K562 (cell line): ENCODE results near the gene CADPS2. TPM values are rescaled to one million over a fixed set of nuclear protein-coding genes. Genes with fewer than 3 reads are reported as not detected.
"Not testable (repeated sequence)": the region's sequence is repeated elsewhere in the genome, so short reads cannot be mapped to it uniquely, and the experiment has no call there.

ENCODE experiments used
- ATAC-seq: fragments of 200-7000 bp; cut with Tn5 transposase; 3 replicates; pipeline ENCODE4 v1.9.1; 2020; ENCODE audit warnings: moderate library complexity
- BruUV-seq: library from RNA; stranded (reverse); fragments of 400-500 nt; replicated peaks from 2 replicates; lab custom pipeline; 2021; lab: Mats Ljungman, UMichigan
- CTCF ChIA-PET: fragments of 300-600 bp; formaldehyde crosslinking; extraction: SDS; loops from one replicate; lab custom pipeline; 2021; ENCODE audit warnings: low intra/inter-chr PET ratio; lab: Yijun Ruan, JAX
- POLR2A ChIA-PET: fragments of 300-600, 350-650 bp; sonication (Branson Sonifier 250); formaldehyde crosslinking; extraction: SDS; loops from one replicate; lab custom pipeline; 2021; ENCODE audit warnings: antibody characterized with exemption, inconsistent platforms; lab: Yijun Ruan, JAX
- DNase-seq, 4 experiments: peaks; one replicate each; pipeline versions ENCODE4 v3.0.0 to v3.0.0-alpha.2; 2011 to 2018; ENCODE audit warnings: low spot score in 3 of 4, mixed read lengths in 3 of 4; ENCODE audit errors: extremely low read depth in 1 of 4
- FAIRE-seq: peaks from 2 replicates; lab custom pipeline; 2011; peaks lifted over from hg19 to GRCh38; lab: Jason Lieb, UNC
- H2AFZ ChIP-seq: 2 replicates; pipeline ENCODE4 v1.6.0; 2011; ENCODE audit warnings: low read depth, low read length, control low read depth, inconsistent platforms
- H3K27ac ChIP-seq: fragments of 200-600 bp; 3 replicates; pipeline ENCODE4 v1.8.0; 2011; ENCODE audit warnings: low read depth, mild to moderate bottlenecking, control low read depth, inconsistent platforms, low read length, moderate library complexity, mixed read lengths; ENCODE audit errors: extremely low read depth
- H3K27me3 ChIP-seq, 2 experiments: fragments of 300-600 bp in 1 of 2; 2 replicates in 1 of 2; 3 replicates in 1 of 2; pipeline versions ENCODE4 v1.6.0 to v1.8.0; 2011; ENCODE audit warnings: inconsistent platforms in 2 of 2, low read length in 2 of 2, mild to moderate bottlenecking in 1 of 2, mixed read lengths in 1 of 2, moderate library complexity in 1 of 2; ENCODE audit not compliant: control insufficient read depth in 2 of 2, insufficient read depth in 2 of 2
- H3K36me3 ChIP-seq: fragments of 300-600 bp; 3 replicates; pipeline ENCODE4 v1.8.0; 2011; ENCODE audit warnings: mild to moderate bottlenecking, low read length, inconsistent platforms; ENCODE audit not compliant: control insufficient read depth, insufficient read depth
- H3K4me1 ChIP-seq, 2 experiments: fragments of 200-600 bp in 1 of 2; replicated peaks in 1 of 2; 2 replicates in 1 of 2; 3 replicates in 1 of 2; pipeline versions ENCODE4 v1.5.1 to v1.8.0; 2011; ENCODE audit warnings: inconsistent platforms in 2 of 2, low read length in 2 of 2, mild to moderate bottlenecking in 1 of 2, mixed read lengths in 1 of 2, moderate library complexity in 1 of 2; ENCODE audit not compliant: control insufficient read depth in 2 of 2, insufficient read depth in 2 of 2
- H3K4me2 ChIP-seq: 2 replicates; pipeline ENCODE4 v1.6.1; 2011; ENCODE audit warnings: low read length, control low read depth, inconsistent platforms, mixed read lengths; ENCODE audit not compliant: insufficient read depth
- H3K4me3 ChIP-seq: fragments of 200-600 bp; sonication (generic), shearing (Covaris generic); 2 replicates; pipeline ENCODE4 v1.5.1; 2016; ENCODE audit warnings: control low read depth, inconsistent platforms
- H3K79me2 ChIP-seq: fragments of 200-600 bp; 3 replicates; pipeline ENCODE4 v1.8.0; 2011; ENCODE audit warnings: low read length, inconsistent platforms; ENCODE audit not compliant: control insufficient read depth, insufficient read depth
- H3K9ac ChIP-seq, 2 experiments: 2 replicates each; pipeline versions ENCODE4 v1.6.0 to v1.6.1; 2011; ENCODE audit warnings: low read depth in 2 of 2, low read length in 2 of 2, control low read depth in 1 of 2, inconsistent platforms in 1 of 2, mild to moderate bottlenecking in 1 of 2, mixed read lengths in 1 of 2; ENCODE audit not compliant: insufficient read depth in 1 of 2
- H3K9me1 ChIP-seq: one replicate; pipeline ENCODE4 v1.6.0; 2011; ENCODE audit warnings: inconsistent platforms, mild to moderate bottlenecking, low read length, moderate library complexity; ENCODE audit not compliant: control insufficient read depth, insufficient read depth
- H3K9me3 ChIP-seq: replicated peaks from 2 replicates; pipeline ENCODE4 v1.5.1; 2011; ENCODE audit warnings: low read depth, low read length, inconsistent platforms; ENCODE audit not compliant: control insufficient read depth, insufficient read depth
- H4K20me1 ChIP-seq: replicated peaks from 2 replicates; pipeline ENCODE4 v1.6.1; 2011; ENCODE audit warnings: low read length, inconsistent platforms, mixed read lengths; ENCODE audit not compliant: control insufficient read depth, insufficient read depth
- ZNF507 ChIP-seq: conservative IDR thresholded peaks from 2 replicates; pipeline ENCODE4 v1.6.1; 2017; ENCODE audit warnings: missing genetic modification characterization, missing compliant biosample characterization
- WGBS: fragments of 100-300 bp; shearing (Covaris generic); methylation state at CpG from one replicate; pipeline ENCODE4 v1.1.6; 2016; ENCODE audit warnings: low coverage, mixed read lengths; ENCODE audit not compliant: insufficient coverage; ENCODE audit errors: missing lambda C conversion rate; 5-methylcytosine and 5-hydroxymethylcytosine counted together
- in situ Hi-C: fragments of 300-500 bp; cut with MboI; formaldehyde crosslinking; loops from 4 replicates; pipeline ENCODE4 v1.15.0; 2018; ENCODE audit warnings: inconsistent platforms, mixed read lengths
- intact Hi-C: fragments of 100-400 bp; cut with micrococcal nuclease; formaldehyde crosslinking; loops from 2 replicates; pipeline ENCODE4 v1.14.2; 2022
- polyA plus RNA-seq, 8 experiments: library from polyadenylated mRNA; depleted of rRNA in 4 of 8; stranded (reverse) in 5 of 8; unstranded in 3 of 8; fragments of >200 nt; fragmentation: Nextera tagmentation in 2 of 8; fragmentation: Illumina TruSeq in 1 of 8; extraction: Ambion mirVana in 2 of 8; extraction: Trizol in 1 of 8; gene quantifications; 2 replicates each; pipeline versions ENCODE4 v1.2.1 to v1.2.3, GENCODE V29; 2011 to 2014; ENCODE audit warnings: inconsistent platforms in 1 of 8, missing spikeins in 1 of 8
- total RNA-seq, 7 experiments: library from RNA; depleted of rRNA in 6 of 7; stranded (reverse); fragments of >200 nt in 6 of 7; fragmentation: Illumina TruSeq in 2 of 7; extraction: Trizol in 2 of 7; gene quantifications; 2 replicates each; pipeline versions ENCODE4 v1.2.1 to v1.2.3, GENCODE V29; 2011 to 2021; ENCODE audit warnings: low replicate concordance in 1 of 7

The CADPS2 gene
- total and polyA plus RNA-seq, 9 of the 15 experiments (the other 6 are each of a cell fraction or from before 2014, with no cell fraction given) = 0.03 to 0.14 (median 0.04) TPM; not detected in 1

DNA sequence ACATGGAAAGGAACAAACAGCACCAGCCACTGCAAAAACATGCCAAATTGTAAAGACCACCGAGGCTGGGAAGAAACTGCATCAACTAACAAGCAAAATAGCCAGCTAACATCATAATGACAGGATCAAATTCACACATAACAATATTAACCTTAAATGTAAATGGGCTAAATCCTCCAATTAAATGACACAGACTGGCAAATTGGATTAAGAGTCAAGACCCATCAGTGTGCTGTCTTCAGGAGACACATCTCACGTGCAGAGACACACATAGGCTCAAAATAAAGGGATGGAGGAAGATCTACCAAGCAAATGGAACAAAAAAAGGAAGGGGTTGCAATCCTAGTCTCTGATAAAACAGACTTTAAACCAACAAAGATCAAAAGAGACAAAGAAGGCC, 50.0 kb downstream of the CADPS2 start:
- in situ Hi-C loops, H3K4me1 ChIP-seq, H2AFZ ChIP-seq, ATAC-seq, H3K27me3 ChIP-seq, H3K79me2 ChIP-seq, POLR2A ChIA-PET, H3K9me3 ChIP-seq, H3K27ac ChIP-seq, CTCF ChIA-PET, H3K9me1 ChIP-seq, H3K9ac ChIP-seq, BruUV-seq, intact Hi-C loops, H4K20me1 ChIP-seq, H3K4me3 ChIP-seq, H3K4me2 ChIP-seq, H3K36me3 ChIP-seq, FAIRE-seq, DNase-seq: not testable (repeated sequence)
- 3% methylated on average over 2 of the region's 2 CpGs for WGBS
- TF ChIP-seq ZNF507 (tag) = peak; percentile 63; the same call in 1 of the 2 replicates

DNA sequence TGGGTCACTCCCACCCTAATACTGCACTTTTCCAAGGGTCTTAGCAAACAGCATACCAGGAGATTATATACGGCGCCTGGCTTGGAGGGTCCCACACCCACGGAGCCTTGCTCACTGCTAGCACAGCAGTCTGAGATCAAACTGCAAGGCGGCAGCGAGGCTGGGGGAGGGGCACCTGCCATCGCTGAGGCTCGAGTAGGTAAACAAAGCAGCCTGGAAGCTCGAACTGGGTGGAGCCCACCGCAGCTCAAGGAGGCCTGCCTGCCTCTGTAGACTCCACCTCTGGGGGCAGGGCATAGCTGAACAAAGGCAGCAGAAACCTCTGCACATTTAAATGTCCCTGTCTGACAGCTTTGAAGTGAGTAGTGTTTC, 51.7 kb downstream of the CADPS2 start:
- H3K9ac ChIP-seq, H3K4me1 ChIP-seq, H3K9me1 ChIP-seq, intact Hi-C loops, H3K9me3 ChIP-seq, H3K36me3 ChIP-seq, in situ Hi-C loops, H2AFZ ChIP-seq, ATAC-seq, POLR2A ChIA-PET, H3K4me3 ChIP-seq, FAIRE-seq, DNase-seq, CTCF ChIA-PET, H3K27ac ChIP-seq, H3K4me2 ChIP-seq, H4K20me1 ChIP-seq, H3K27me3 ChIP-seq, H3K79me2 ChIP-seq, BruUV-seq: not testable (repeated sequence)
- 0% methylated on average over 9 of the region's 9 CpGs for WGBS
